HG03159 (cell line): ENCODE results near the gene IL12B.
"Not testable (repeated sequence)": the region's sequence is repeated elsewhere in the genome, so short reads cannot be mapped to it uniquely, and the experiment has no call there.

Experiments
- ATAC-seq: cut with Tn5 transposase; IDR thresholded peaks from one replicate; pipeline ENCODE4 v1.9.1; 2021; ENCODE audit warnings: mild to moderate bottlenecking, moderate library complexity; ENCODE audit not compliant: unreplicated experiment

IL12B gene

DNA sequence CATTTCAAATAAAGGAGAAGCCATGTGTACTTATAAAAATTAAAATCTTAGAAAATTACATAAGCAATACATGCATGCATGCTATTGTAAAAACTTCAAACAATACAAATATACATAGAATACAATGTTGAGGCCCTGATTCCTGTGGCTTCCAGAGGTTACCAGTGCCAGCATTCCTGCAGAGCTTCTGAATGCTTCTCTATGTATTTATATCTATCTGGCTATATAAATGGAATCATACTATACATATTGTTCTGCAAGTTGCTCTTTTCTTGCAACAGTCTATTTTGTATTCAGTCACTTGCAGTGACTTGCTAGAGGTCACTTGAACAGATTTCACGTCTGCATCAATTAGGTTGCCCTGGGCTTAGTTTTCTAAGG is 3.2 kb upstream of the IL12B start:
- ATAC-seq = no peak

DNA sequence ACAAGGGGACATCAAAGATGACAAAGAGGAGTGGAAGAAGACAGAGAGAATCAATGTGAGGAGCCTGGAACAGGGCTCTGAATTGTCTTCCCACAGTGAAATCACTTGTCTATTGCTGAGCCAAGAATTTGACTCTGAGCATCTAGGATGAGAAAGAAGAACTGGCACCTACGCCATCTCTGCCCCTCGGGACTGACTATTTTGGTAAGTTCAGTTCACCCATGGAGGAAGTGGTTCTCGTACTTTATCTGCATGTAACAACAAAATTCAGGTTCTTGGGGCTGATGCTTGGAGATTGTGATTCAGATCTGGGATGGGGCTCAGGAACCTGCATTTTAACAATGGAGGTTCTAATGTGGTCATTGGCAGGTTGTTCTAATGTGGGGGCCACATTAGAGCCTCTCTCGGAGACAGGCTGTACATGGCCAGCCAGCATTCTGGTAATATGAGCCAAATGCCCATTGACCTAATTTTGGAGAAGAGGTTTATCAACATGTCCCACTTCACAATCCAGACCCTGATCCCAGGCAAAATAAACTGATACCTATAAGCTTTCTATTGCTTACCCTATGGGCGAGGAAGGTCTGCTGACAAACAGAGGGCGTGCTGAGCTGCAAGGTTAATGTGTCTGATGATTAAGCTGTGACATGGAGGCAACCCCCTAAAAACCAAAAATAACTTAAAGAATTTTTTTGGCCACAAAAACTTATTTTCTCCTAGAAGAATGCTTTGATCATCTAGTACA is 2.7 kb upstream of the IL12B start:
- no peak for ATAC-seq

DNA sequence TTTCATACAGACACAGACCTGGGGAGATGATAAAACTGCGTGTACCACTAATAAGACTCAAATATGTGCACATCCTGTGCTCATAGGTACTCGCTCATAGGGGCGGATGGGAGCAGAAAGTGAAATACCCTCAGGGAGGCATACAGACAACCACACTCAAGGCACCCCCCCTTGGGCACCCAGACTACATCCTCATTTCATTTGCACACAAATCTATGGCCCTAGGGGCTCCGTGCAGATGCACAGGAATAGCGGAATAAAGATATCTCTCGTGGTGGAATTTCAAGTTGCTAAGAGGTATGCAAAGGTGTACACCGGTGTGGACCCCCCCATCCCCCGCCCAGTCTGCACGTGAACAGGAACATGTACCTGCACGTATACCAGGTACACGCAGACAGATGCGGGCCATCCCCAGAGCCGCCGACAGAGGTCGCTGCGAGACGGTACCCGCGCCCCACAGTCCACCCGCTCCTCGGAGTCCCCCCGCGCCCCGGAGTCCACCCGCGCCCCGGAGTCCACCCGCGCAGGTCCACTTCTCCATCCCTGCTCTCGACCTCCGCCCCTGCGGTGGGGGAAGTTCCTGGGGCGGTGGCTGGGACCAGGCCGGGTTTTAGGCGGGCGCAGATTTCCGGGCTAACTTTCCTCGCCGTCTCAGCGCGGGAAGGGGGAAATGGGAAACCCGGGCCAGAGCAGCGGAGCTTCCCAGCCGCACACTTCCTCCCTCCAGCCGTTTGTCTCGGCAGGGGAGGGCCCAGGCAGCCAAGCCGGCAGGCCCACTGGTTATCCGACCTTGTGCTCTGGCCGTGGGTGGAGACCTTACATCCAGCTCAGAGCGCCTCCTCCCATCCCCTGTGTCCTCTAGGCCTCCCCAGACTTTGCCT is 1.0 kb upstream of the IL12B start:
- ATAC-seq = peak; percentile 78

DNA sequence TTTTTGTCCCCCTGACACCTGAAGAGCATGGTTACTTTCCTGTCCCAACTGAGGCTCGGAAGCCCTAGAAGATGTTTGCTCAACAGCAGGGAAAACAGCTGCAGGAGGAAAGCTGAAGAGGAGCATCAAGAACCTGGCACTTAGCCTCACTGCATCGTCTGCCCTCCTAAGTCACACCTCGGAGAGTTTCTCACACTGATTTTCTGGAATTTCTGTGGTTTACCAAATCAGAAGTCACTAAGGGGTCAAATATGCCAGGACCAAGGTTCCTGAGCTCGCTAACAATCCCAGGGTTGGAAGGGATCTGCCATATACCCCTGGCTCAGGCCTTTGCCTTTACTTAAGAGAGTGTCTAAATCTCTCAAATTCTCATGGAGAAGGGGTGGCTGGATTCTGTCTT is 5.3 kb downstream of the IL12B start:
- ATAC-seq = no peak

DNA sequence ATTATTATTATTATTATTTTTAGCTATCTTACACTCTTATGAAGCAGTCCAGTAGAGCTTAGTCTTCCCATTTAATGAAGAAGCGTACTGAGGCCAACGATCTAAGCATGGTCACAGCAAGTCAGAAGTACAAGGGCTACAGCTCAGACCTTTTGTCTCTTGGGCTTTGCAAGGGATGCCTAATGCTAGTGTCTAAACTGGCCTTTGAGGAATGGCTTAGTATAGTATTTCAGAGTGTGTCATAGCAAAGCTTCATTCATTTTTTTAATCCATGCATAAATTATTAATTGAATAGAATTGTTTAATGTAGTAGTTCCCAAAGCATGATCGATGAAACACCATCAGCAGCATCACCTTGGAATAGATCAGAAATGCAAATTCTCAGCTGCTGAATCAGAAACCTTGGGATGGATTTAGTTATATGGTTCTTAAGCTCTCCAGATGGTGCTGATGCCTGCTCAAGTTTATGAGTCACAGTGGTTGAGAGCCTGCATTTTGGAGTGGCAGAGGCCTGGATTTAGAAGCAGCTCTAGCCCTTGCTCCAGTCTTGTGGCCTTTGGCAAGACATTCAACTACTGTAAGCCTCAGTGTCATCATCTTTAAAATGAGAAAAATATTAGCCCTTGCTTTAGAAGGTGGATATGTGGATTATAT is 6.1 kb downstream of the IL12B start:
- ATAC-seq = no peak

DNA sequence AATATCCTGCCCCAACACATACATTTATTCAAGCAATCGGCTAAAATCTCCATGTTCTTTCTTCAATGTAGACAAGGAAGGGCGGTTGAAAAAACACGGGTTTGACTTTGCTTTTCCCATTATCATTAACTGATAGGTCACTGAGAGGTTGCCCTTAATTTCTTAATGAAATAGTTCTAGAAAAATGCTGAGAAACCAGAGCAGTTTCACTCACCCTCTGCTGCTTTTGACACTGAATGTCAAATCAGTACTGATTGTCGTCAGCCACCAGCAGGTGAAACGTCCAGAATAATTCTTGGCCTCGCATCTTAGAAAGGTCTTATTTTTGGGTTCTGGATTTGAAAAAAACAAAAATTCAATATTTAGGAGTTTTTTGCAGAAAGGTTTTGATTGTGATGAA is 8.1 kb downstream of the IL12B start:
- ATAC-seq = no peak

DNA sequence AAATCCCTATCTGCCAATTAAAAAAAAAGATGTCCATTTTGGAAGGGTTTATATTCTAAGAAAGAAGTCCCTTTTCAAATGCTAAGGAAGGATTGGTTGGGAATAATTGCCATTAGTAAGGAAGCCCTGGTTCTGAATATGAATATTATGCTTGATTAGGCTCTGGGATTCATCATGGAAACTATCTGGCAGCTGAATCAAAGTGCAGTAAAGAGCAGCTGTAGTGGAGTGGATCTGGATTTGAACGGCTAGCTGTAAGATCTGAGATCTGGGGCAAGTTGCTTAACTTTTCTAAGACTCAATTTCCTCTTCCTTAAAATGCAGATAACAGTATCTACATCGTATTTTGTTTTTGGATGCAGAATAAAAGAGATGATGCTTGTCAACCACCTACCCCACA is 10.5 kb downstream of the IL12B start:
- ATAC-seq = no peak

DNA sequence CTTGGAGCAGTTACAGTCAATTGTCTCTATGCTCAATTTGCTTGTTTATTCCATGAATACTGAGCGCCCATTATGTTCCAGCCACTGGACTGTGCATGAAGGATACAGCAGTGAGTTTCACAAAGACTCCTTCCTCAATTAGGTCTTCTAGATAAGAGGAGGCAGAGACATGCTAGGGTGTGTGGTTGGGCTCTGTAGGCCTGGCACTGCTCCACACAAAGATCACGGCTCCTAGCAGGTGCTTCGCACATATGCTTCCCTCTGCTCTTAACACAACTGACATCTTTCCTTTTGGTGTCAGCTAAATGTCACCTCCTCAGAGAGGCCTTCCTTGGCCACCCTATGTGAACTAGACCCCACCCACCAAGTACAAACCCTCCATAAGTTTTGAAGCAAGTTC is 10.9 kb downstream of the IL12B start:
- no peak for ATAC-seq

DNA sequence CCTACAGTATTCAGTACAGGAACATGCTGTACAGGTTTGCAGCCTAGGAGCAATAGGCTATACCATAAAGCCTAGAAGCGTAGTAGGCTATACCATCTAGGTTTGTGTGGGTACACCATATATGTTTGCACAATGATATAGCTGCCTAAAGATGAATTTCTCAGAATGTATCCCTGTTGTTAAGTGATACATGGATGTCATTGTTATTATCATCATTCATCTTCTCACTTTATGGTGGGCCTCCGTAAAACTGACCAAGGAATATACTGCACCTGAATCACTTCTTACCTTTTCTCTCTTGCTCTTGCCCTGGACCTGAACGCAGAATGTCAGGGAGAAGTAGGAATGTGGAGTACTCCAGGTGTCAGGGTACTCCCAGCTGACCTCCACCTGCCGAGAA is 11.8 kb downstream of the IL12B start:
- ATAC-seq = no peak

DNA sequence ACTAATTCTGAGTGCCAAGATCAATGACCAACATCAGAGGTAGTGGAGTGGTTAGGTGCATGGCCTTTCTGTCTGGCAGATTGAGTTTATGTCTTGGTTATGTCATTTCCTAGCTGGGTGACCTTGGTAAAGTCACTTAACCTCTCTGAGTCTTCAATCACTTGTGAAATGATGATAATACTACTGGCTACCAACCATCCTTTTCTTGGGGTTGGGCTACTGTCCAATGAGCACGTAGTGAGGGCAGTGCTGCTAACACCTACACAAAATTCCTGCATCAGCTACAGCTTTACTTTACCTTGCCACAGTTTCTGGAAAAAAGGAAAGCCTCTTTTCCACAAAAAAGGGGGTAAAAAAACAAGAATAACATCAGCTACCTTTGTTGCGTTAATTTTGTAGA is 12.4 kb downstream of the IL12B start:
- ATAC-seq = no peak

DNA sequence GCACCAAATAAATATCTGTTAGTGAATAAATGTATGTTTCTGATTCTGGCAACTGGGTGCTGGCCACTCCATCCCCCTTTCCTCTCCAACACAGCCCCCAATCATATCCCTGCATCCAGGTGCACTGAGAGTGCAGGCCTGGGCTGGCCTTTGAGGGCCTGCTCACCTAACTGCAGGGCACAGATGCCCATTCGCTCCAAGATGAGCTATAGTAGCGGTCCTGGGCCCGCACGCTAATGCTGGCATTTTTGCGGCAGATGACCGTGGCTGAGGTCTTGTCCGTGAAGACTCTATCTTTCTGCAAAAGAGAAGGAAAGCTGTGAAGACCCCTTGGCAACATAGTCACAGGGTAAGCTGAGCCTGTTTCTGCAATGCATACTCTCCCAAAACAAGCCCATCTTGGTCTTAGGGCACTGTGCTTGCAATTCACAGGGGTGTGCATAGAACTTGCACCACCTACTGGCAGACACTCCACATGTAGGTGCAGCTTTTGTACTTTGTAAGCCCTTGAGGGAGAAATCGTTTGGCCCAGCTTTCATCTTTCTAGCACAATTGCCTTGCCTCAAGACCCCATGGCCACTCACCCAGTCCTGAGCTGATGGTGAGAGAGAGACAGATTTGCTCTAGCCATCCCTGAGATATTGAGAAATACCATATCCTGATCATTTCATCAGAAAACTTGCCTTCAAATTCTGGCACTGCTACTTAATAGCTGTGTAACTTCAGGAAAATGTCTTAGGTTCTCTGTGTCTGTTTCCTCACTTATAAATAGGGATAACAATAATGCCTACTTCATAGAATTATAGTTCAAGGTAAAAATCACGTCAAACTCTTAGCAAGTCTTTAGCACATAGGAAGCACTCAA is 13.5 kb downstream of the IL12B start:
- no peak for ATAC-seq

DNA sequence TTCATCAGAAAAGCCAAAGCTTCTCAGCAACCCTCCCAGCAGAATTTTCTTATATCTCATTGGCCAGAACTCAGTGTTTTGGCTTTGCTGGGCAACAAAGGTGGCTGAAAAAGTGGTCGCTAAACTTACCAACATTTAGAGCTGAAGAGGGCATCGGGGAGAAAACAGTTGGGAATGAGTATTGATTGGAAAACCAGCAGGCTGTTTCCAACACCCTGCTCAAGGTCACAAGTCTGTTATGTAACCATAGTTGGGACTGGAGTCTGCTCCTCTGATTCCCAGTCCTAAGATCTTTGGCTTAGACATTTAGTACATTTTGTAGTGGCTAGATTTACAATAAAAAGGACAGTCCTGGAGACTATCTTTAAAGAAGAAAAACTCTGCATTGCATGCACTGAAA is 17.1 kb downstream of the IL12B start:
- ATAC-seq = no peak

DNA sequence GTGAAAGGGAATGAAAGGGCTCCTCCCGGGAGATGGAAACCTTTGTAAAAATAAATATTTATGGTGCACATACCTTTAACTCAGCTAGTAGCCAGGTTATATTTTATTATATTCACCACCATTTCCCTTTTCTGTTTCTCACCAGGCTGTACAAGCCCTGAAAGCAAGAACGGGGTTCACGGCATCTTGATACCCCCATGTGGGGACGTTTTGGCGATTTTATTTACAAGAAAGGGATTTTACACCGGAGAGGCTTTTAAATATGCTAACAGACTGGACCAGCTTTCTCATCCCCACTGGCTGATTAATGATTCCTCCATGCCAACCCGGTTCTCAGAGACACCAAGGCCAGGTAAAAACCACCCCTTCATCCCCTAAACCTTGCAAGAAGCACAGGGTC is 19.2 kb downstream of the IL12B start:
- ATAC-seq = no peak

DNA sequence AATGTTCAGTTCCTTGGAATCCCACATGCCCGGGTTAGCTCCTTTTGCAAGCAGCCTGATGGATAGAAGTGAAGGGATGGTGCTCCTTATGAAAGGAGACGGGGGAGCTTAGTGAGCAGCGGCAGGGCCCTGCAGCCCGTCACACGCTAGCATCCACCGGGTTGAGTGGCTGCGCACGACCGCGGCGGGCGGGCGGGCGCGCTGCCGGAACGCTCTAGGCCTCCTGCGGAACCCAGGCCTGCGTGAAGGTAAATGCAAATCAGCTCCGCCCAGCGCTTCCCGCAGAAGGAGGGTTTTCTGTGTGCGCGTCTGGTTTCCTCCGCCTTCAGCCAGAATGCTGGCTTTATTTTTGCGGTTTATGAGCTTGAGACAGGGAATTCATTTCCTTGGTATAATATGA is 19.8 kb downstream of the IL12B start:
- peak; percentile 57 for ATAC-seq

DNA sequence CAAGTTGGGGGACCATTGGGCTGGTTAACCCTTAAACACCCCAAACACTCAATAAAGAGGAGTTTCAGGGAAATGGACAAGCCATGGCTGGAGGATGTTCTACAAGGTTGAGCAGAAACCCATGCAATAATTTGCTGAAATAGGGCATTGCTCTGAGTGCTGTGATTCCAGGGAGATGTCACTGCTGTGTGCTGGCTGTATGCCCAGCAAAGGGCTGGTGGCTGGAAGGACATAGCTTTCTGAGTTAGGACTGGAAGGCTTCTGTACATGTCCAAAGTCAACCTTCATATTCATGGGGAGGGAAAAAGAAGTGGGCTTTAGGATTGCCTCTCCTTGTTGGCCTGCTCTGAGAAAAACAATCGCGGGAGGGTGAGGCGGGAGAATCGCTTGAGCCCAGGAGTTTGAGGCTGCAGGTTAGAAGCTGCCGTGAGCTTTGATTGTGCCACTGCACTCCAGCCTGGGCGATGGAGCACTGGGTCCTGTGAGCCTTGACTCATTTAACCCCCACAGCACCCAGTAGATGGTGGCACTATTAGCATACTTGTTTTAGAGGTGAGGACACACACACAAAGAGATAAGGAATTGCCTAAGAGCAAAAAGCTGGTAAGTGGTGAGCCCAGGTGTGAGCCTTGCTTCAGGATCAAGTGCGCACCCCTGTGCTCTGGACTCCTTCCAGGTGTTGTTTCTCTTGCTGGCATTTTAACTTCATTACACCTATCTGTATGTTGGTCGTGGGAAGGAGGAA is 20.4 kb downstream of the IL12B start:
- peak; percentile 15 for ATAC-seq

DNA sequence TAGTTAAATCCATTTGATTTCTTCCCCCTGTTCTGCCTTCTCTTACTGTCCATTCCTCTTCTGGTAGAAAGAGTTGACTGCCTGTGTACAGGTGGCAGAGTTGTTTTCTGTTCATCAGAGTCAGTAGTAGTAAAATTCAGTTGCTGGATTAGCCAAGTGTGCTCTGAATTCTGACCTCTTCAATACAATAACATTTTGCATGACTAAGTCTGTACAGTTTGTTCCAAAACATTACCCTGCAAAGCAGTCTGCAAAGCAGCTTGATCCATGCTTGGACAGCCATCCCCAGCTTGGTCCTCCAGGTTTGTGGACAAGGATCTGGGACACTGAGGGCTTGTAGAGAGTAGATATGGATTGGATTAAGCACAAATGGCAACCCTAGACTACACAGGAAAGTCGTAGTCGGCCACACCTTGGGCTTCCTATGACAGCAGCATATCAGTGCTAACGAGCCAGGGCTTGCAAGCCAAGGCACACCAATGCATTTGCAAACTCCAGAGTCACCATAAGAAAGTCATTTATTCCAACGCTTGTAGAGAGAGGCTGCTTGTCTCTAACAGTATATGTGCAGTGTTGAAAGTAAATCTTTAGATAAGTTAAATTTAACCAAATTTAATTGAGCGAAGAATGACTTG is 25.2 kb downstream of the IL12B start:
- ATAC-seq = no peak

DNA sequence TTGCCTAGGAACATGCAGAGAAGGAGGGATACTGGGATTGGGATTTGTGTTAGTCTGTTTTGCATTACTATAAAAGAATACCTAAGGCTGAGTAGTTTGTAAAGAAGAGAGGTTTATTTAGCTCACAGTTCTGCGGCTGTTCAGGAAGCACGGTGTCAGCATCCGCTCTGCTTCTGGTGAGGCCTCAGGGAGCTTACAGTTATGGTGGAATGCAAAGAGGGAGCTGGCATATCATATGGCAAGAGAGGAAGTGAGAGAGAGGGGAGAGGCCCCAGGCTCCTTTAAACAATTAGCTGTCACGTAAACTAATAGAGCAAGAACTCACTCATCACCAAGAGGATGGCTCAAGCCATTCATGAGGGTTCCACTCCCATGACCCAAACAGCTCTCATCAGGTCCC is 27.0 kb downstream of the IL12B start:
- no peak for ATAC-seq

DNA sequence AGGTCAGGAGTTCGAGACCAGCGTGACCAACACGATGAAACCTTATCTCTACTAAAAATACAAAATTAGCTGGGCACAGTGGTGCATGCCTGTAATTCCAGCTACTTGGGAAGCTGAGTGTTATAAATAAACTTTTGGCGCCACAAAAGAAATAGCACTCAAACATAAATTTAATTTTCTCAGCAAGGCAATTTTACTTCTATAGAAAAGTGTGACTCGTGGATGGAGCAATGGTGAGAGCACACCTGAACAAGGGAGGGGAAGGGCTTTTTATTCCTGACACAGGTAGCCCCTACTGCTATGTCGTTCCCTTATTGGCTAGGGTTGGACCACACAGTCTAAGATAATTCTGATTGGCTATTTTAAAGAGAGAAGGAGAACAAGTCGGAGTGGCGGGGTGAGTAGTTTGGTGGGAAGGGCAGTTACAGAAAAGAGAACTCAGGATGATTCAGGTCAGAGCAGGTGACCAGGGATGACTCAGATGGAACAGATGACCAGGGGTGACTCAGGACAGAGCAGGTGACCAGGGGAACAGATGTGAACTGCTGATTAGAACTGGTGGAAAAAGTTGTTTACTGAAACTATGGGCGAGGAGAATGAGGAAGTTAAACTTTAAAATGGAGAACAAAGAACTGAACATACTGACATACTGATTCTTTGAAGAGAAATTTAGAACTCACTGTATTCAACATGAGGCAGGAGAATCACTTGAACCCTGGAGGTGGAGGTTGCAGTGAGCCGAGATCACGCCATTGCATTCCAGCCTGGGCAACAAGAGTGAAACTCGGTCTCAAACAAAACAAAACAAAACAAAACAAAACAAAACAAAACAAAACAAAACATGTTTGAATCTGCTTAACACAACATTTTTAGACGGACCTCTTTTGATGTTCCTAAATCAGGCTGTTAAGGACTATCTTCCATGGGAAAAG is 28.1 kb downstream of the IL12B start:
- not testable (repeated sequence) for ATAC-seq

DNA sequence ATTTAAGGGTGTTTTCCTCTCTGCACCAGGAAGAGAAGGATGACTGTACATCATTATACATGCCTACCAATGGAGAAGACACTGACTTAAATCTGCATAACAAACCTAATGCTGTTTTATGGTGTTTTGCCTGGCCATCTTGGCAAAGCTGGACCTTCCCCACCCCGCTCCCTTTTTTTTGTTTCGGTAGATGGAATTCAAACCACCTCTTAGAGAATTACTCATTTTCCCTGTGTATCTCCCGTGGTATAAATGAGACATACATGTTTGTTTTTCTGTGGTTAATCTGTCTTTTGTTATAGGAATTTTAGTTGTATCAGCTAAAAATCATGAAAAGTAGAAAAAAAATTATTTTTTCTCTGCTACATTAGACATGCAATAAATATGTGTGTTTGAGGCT is 28.8 kb downstream of the IL12B start:
- ATAC-seq = no peak
